ENCODE results near the gene TIMM29.

The TIMM29 gene

DNA sequence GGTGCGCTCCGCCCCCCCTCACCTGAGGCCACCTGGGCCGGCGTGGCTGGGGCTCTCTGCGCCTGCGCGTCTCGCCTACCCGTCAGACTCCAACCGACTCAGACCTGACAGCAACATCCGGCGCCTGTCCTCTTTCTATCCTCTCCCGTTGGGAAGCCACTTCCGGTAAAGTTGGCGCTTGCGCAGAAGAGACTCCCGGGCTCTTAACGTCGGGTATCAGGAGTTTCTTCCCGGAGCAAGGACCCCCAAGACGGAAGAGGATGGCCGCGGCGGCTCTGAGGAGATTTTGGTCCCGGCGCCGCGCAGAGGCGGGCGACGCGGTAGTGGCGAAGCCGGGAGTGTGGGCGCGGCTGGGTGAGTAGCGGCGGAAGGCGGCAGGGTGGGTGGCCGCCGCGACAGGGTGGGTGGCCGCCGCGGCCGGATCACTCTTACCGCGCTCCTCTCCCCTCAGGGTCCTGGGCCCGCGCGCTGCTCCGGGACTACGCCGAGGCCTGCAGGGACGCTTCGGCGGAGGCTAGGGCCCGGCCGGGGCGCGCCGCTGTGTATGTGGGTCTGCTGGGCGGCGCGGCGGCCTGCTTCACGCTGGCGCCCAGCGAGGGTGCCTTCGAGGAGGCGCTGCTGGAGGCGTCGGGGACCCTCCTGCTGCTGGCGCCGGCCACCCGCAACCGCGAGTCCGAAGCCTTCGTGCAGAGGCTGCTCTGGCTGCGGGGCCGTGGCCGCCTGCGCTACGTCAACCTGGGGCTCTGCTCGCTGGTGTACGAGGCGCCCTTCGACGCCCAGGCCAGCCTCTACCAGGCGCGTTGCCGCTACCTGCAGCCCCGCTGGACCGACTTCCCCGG lies at the start of gene TIMM29, which contains the start of gene YIPF2:
TSS of gene TIMM29 (plus strand) at position 249 of the 839 bp plus-strand sequence. CDS start at position 261, 12 bp downstream.
TSS of gene YIPF2 (minus strand) at position 77 of the 839 bp plus-strand sequence. CDS start 229 bp downstream, outside the sequence.
- TF ChIP-seq, protein P1, sequence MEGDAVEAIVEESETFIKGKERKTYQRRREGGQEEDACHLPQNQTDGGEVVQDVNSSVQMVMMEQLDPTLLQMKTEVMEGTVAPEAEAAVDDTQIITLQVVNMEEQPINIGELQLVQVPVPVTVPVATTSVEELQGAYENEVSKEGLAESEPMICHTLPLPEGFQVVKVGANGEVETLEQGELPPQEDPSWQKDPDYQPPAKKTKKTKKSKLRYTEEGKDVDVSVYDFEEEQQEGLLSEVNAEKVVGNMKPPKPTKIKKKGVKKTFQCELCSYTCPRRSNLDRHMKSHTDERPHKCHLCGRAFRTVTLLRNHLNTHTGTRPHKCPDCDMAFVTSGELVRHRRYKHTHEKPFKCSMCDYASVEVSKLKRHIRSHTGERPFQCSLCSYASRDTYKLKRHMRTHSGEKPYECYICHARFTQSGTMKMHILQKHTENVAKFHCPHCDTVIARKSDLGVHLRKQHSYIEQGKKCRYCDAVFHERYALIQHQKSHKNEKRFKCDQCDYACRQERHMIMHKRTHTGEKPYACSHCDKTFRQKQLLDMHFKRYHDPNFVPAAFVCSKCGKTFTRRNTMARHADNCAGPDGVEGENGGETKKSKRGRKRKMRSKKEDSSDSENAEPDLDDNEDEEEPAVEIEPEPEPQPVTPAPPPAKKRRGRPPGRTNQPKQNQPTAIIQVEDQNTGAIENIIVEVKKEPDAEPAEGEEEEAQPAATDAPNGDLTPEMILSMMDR (IDR thresholded peaks at IDR 0.05; ENCODE audit: borderline replicate concordance, insufficient read depth, low read depth, low read length): no peak
- H3K4me3 ChIP-seq (ENCODE audit: low read depth, low read length): peak within 1 kb of the TSS; percentile 69

GRCh38 chr19:10881403-10882107 lies 47.1 kb upstream of the TIMM29 start:
- TF ChIP-seq, protein P1 (IDR thresholded peaks at IDR 0.05; ENCODE audit: borderline replicate concordance, insufficient read depth, low read depth, low read length): no peak
- H3K4me3 ChIP-seq (ENCODE audit: low read depth, low read length): no peak overlapping the region

DNA sequence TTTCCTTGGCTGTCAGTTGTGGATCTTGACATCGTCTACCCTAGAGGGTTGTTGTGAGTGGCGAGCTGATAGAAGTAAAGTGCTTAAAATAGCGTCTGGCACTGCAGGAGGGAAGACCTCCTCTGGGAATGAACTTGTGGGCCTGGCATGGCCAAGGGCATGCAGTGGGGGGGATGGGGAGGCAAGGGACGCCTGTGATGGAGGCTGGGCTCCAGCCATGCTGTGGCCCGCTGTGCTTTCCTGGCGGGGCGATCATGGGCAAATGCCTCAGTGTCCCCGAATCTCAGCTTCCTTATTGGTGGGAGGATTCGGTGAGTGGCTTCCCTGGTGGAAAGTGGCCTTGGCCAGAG lies 46.5 kb upstream of the TIMM29 start:
- H3K4me3 ChIP-seq (ENCODE audit: low read depth, low read length): no peak overlapping the region
- TF ChIP-seq, protein P1 (IDR thresholded peaks at IDR 0.05; ENCODE audit: borderline replicate concordance, insufficient read depth, low read depth, low read length): no peak

DNA sequence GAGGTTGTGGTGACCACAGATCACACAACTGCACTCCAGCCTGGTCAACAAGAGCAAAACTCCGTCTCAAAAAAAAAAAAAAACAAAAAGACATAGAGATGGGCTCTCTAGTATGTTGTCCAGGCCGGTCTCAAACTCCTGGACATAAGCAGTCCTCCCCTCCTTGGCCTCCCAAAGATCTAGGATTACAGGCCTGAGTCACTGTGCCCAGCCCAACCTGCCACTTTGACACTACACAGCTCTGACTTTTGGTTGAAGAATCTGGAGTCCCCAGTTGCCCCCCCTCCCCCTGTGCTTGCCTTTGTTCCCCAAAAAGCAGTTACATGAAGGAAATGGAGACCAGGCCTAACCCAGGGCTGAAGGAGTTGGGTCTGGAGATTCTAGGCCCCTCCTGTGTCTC lies 44.3 kb upstream of the TIMM29 start:
- TF ChIP-seq, protein P1 (IDR thresholded peaks at IDR 0.05; ENCODE audit: borderline replicate concordance, insufficient read depth, low read depth, low read length): no peak
- no peak overlapping the region for H3K4me3 ChIP-seq (ENCODE audit: low read depth, low read length)

- no peak overlapping the region for H3K4me3 ChIP-seq (ENCODE audit: low read depth, low read length)
- TF ChIP-seq, protein P1 (IDR thresholded peaks at IDR 0.05; ENCODE audit: borderline replicate concordance, insufficient read depth, low read depth, low read length): no peak
These were observed 43.1 kb upstream of the TIMM29 start for GRCh38 chr19:10885201-10886169.

- no peak overlapping the region for H3K4me3 ChIP-seq (ENCODE audit: low read depth, low read length)
- TF ChIP-seq, protein P1 (IDR thresholded peaks at IDR 0.05; ENCODE audit: borderline replicate concordance, insufficient read depth, low read depth, low read length): no peak
These were observed 40.8 kb upstream of the TIMM29 start for GRCh38 chr19:10887616-10888367.

All from GM12875 (cell line).